Gastroesophageal sphincter (tissue), 4 donors: ENCODE measurements around the gene UGT1A10. TPM values are rescaled to one million over a fixed set of nuclear protein-coding genes. Genes with fewer than 3 reads are reported as not detected.

Experiments used
- ATAC-seq: fragments of 150-250 bp; one replicate; pipeline ENCODE4 v1.9.1; 2016; ENCODE audit warnings: mild to moderate bottlenecking, moderate library complexity
- H3K27ac ChIP-seq, 4 donors: fragments of 200-600 bp; sonication (generic) in 3 of 4; 1 replicate in 3 of 4; 2 replicates in 1 of 4; pipeline ENCODE4 v1.5.1; 2016 to 2019
- H3K27me3 ChIP-seq: fragments of 200-600 bp; sonication (generic); one replicate; pipeline ENCODE4 v1.5.1; 2019
- H3K36me3 ChIP-seq, 2 donors: fragments of 200-600 bp; sonication (generic); one replicate each; pipeline ENCODE4 v1.5.1; 2019; ENCODE audit warnings: control low read depth in 1 of 2
- H3K4me1 ChIP-seq, 3 donors: fragments of 200-600 bp; sonication (generic); 1 replicate in 2 of 3; 2 replicates in 1 of 3; pipeline ENCODE4 v1.5.1; 2016 to 2019; ENCODE audit warnings: control low read depth in 2 of 3
- H3K4me3 ChIP-seq, 2 donors: fragments of 200-600 bp; sonication (generic); one replicate each; pipeline ENCODE4 v1.5.1; 2019; ENCODE audit warnings: mild to moderate bottlenecking in 1 of 2, moderate library complexity in 1 of 2
- H3K9me3 ChIP-seq, 3 donors: fragments of 200-600 bp; sonication (generic); one replicate each; pipeline ENCODE4 v1.5.1; 2017 to 2019; ENCODE audit warnings: control low read depth in 2 of 3
- CTCF ChIP-seq, 4 experiments: fragments of 200-600 bp in 2 of 4; fragments of 450-650 bp in 2 of 4; sonication (generic) in 1 of 4; IDR thresholded peaks; one replicate each; pipeline ENCODE4 v1.5.1; 2017 to 2019; ENCODE audit warnings: antibody characterized with exemption in 4 of 4, mild to moderate bottlenecking in 2 of 4, moderate library complexity in 2 of 4
- EP300 ChIP-seq: sonication (generic); formaldehyde crosslinking; IDR thresholded peaks from one replicate; pipeline ENCODE4 v1.6.1; 2017; ENCODE audit warnings: antibody characterized with exemption, mild to moderate bottlenecking
- POLR2A ChIP-seq, 2 donors: fragments of 450-650 bp; IDR thresholded peaks; one replicate each; pipeline ENCODE4 v1.6.1; 2017; ENCODE audit warnings: antibody characterized with exemption in 2 of 2, mild to moderate bottlenecking in 2 of 2, moderate library complexity in 1 of 2
- POLR2AphosphoS5 ChIP-seq: sonication (generic); formaldehyde crosslinking; IDR thresholded peaks from one replicate; pipeline ENCODE4 v1.6.1; 2017; ENCODE audit warnings: antibody characterized with exemption
- whole genome bisulfite sequencing, 2 donors: methylation state at CpG; one replicate each; pipeline ENCODE4 v1.1.5; 2018; ENCODE audit warnings: low coverage in 1 of 2; 5-methylcytosine and 5-hydroxymethylcytosine counted together
- total RNA-seq, 4 donors: library from RNA; depleted of rRNA; stranded (reverse); fragments of >200 nt; gene quantifications; one replicate each; pipeline ENCODE4 v1.1.0, GENCODE V29; 2016

Gene UGT1A10
- total RNA-seq, 4 donors from 2014 or later: 0.16 to 1.0 TPM; not detected in 2

GRCh38 chr2:233798335-233799086 lies 162.3 kb downstream of the UGT1A10 start:
- H3K36me3 ChIP-seq: no peaks in the 10 kb centered on the region
- no peaks in the 10 kb centered on the region for H3K4me1 ChIP-seq
- TF ChIP-seq CTCF (IDR thresholded peaks at IDR 0.05): no peak
- no peak for TF ChIP-seq POLR2A (IDR thresholded peaks at IDR 0.05)
- TF ChIP-seq EP300: no peak
- peaks cover 11% of the 10 kb centered on the region for H3K27me3 ChIP-seq
- no peak overlapping the region for H3K27ac ChIP-seq
- no peak for ATAC-seq
- H3K4me3 ChIP-seq: no peak overlapping the region
- WGBS, 2 donors: 100% methylated on average over 2 of the region's 14 CpGs; no CpG with 5 or more reads in 1 of the 2 donors
- no peaks in the 10 kb centered on the region for H3K9me3 ChIP-seq

- WGBS, 2 donors: 0 to 55% methylated on average over 1 to 7 of the region's 7 CpGs
- no peak for TF ChIP-seq POLR2AphosphoS5
- no peak for TF ChIP-seq CTCF (IDR thresholded peaks at IDR 0.05)
- no peak for TF ChIP-seq POLR2A (IDR thresholded peaks at IDR 0.05)
- no peak for TF ChIP-seq EP300
- no peak for ATAC-seq
Observed at GRCh38 chr2:233799087-233799665, 162.9 kb downstream of the UGT1A10 start.

GRCh38 chr2:233799716-233800115 lies 163.5 kb downstream of the UGT1A10 start:
- no peak for ATAC-seq
- no peak for TF ChIP-seq CTCF (IDR thresholded peaks at IDR 0.05)
- TF ChIP-seq EP300: no peak
- TF ChIP-seq POLR2A (IDR thresholded peaks at IDR 0.05): no peak
- no peak for TF ChIP-seq POLR2AphosphoS5
- no peaks in the 10 kb centered on the region for H3K36me3 ChIP-seq
- peaks cover 13% of the 10 kb centered on the region for H3K27me3 ChIP-seq
- no peak overlapping the region for H3K4me3 ChIP-seq
- no peaks in the 10 kb centered on the region for H3K4me1 ChIP-seq
- H3K9me3 ChIP-seq: no peaks in the 10 kb centered on the region
- no CpG with 5 or more reads among the region's 5 CpGs for WGBS, 2 donors
- H3K27ac ChIP-seq: no peak overlapping the region

More at GRCh38 chr2:233799087-233799665, 162.9 kb downstream of the UGT1A10 start:
- H3K27ac ChIP-seq: no peak overlapping the region
- H3K27me3 ChIP-seq: peaks cover 13% of the 10 kb centered on the region
- no peaks in the 10 kb centered on the region for H3K4me1 ChIP-seq
- no peaks in the 10 kb centered on the region for H3K9me3 ChIP-seq
- H3K4me3 ChIP-seq: no peak overlapping the region
- no peaks in the 10 kb centered on the region for H3K36me3 ChIP-seq

GRCh38 chr2:233800208-233800607 lies 164.0 kb downstream of the UGT1A10 start:
- 80 to 83% methylated on average over 1 of the region's 7 CpGs for WGBS, 2 donors
- Histone ChIP-seq H3K9me3 (no peaks in the 10 kb centered on the region), H3K4me3 (no peak overlapping the region), H3K4me1 (no peaks in the 10 kb centered on the region), H3K27ac (no peak overlapping the region), H3K27me3 (peaks cover 13% of the 10 kb centered on the region), H3K36me3 (no peaks in the 10 kb centered on the region)
- TF ChIP-seq EP300 (no peak), CTCF (IDR thresholded peaks at IDR 0.05) (no peak)
- no peak for ATAC-seq
